MM.1S (cell line): ENCODE results near the gene LARGE1.

Experiments
- EZH2 ChIP-seq: fragments of 300-600 bp; sonication (generic); optimal IDR thresholded peaks from 2 replicates; pipeline ENCODE3; 2017; ENCODE audit warnings: low read depth, mild to moderate bottlenecking, antibody characterized with exemption, low read length, mixed read lengths
- EZH2phosphoT487 ChIP-seq: fragments of 300-600 bp; sonication (generic); IDR thresholded peaks from 2 replicates; pipeline ENCODE4 v1.6.1; 2018; ENCODE audit warnings: antibody characterized with exemption, low read length
- TF ChIP-seq, protein P1 (sequence below): fragments of 300-600 bp; sonication (generic); IDR thresholded peaks from 2 replicates; pipeline ENCODE4 v1.5.1; 2016; ENCODE audit warnings: antibody characterized with exemption, low read length, mixed read lengths

DNA sequence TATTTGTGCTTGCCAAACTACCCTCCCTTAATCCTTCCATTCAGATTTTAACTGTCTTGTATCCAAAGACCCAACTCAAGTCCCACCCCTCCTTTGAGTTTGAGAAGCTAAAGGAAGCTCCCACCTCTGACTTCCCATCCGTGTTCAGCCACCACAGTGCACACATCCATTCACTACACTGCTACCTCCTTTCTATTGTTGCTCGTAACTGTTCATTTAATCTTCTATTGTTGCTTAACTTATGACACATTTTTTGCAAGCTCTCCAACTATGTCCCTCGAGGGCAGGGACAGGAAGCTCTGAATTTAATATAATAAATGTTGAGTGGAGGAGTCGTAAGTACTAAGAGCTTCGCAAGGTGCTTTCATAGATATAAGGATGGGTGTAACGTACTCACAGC, 10.4 kb downstream of the LARGE1 start:
- TF ChIP-seq, protein P1, sequence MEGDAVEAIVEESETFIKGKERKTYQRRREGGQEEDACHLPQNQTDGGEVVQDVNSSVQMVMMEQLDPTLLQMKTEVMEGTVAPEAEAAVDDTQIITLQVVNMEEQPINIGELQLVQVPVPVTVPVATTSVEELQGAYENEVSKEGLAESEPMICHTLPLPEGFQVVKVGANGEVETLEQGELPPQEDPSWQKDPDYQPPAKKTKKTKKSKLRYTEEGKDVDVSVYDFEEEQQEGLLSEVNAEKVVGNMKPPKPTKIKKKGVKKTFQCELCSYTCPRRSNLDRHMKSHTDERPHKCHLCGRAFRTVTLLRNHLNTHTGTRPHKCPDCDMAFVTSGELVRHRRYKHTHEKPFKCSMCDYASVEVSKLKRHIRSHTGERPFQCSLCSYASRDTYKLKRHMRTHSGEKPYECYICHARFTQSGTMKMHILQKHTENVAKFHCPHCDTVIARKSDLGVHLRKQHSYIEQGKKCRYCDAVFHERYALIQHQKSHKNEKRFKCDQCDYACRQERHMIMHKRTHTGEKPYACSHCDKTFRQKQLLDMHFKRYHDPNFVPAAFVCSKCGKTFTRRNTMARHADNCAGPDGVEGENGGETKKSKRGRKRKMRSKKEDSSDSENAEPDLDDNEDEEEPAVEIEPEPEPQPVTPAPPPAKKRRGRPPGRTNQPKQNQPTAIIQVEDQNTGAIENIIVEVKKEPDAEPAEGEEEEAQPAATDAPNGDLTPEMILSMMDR: no peak
- TF ChIP-seq EZH2 (no peak), EZH2phosphoT487 (no peak)
